HG03442 (cell line): ENCODE measurements around the gene PIP4K2C.
A peak's percentile ranks its signal among the peaks of the same experiment; 100 is the strongest.
"Not testable (repeated sequence)": the region's sequence is repeated elsewhere in the genome, so short reads cannot be mapped to it uniquely, and the experiment has no call there.

Experiments used
- ATAC-seq: cut with Tn5 transposase; IDR thresholded peaks from one replicate; pipeline ENCODE4 v1.9.1; 2021; ENCODE audit warnings: mild to moderate bottlenecking, moderate library complexity; ENCODE audit not compliant: unreplicated experiment

Gene PIP4K2C

GRCh38 chr12:57609101-57609780 is 18.2 kb downstream of the PIP4K2C start:
- ATAC-seq, result no peak

DNA sequence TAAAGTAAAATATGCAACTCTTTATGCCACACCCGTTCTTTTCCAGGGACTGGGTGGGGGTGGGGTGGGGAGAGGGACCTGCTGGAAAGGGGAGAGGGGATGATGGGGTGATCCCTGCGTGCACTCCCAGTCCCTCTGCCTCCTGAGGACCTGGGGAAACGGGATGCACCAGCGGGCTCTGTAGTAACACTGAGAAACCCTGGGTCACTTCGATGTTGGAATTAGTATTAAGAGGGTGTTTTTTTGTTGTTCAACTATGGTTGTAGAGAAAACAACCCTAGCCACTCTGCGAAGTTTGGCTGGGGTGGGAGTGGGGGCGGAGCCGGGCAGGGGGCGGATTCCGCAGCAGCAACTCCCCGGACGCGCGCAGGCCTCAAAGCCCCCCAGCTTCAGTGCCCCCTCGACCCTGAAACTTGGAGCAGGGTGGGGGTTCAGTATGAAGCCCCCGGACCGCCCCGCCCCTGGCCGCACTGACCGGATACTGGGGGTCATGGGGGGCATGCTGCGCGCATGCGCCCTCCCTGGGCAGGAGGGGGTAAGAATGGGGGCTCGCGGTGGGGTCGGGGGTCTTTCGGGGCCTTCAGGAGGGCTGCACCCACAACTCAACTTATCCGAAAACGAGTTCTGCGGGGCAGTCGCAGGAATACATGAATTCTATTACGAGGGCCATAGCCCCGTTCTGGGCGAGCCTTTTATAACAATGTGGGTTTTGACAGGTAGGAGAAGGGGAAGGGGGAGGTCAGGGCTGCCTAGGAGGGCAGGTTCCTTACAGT is 19.0 kb downstream of the PIP4K2C start:
- ATAC-seq, result no peak

GRCh38 chr12:57610554-57611107 is 19.6 kb downstream of the PIP4K2C start:
- ATAC-seq, result no peak

- ATAC-seq, result no peak
These were observed 20.3 kb downstream of the PIP4K2C start, which contains the start of gene ARHGEF25 for GRCh38 chr12:57611108-57611826. ARHGEF25 (plus strand) TSS chr12:57611435; CDS start chr12:57611895, 460 bp downstream.

GRCh38 chr12:57611827-57612710 is 21.1 kb downstream of the PIP4K2C start:
- no peak for ATAC-seq

DNA sequence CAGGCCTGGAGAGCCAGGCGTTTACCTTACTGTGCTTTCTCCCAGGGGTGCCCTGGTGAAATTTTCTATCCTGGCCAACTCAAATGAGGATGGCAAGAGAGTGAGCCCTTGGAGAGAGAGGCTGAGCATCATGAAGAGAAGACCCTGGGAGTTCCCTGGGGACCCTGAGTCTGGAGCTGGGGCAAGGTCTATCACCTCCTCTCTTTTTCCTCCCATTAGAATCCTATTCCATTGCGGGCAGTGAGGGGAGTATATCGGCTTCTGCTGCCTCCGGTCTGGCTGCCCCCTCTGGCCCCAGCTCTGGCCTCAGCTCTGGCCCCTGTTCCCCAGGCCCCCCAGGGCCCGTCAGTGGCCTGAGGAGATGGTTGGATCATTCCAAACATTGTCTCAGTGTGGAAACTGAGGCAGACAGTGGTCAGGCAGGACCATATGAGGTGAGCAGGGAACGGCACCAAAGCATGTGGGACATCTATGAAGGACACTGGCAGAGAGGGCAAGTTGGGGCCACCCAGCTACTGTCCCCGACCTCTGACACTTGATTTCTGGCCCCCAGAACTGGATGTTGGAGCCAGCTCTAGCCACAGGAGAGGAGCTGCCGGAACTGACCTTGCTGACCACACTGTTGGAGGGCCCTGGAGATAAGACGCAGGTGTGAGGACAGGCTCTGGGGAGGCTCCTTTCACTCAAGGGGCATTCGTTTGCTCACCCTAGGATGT is 21.9 kb downstream of the PIP4K2C start:
- ATAC-seq, result no peak

DNA sequence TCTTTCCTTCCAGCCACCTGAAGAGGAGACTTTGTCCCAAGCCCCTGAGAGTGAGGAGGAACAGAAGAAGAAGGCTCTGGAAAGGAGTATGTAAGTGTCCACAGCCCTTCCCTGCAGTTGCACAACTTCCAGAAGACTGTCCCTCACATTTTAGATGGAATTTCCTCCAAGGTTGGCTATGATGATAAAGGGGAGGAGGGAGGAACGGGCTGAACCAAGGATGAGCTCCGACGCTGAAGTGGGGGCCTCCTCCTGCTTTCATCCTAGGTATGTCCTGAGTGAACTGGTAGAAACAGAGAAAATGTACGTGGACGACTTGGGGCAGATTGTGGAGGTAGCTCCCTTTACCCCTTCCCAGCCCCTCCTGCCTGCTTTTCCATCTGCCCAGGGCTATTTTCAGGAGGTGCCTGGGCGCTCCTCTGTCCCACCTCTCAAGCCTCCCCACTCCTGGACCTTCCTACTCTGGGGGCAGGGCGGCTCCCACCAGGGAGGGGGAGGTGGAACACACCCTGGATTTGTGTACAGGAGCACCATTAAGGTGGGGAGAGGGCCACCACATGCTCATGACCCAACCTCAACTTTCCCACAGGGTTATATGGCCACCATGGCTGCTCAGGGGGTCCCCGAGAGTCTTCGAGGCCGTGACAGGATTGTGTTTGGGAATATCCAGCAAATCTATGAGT is 22.6 kb downstream of the PIP4K2C start:
- no peak for ATAC-seq

DNA sequence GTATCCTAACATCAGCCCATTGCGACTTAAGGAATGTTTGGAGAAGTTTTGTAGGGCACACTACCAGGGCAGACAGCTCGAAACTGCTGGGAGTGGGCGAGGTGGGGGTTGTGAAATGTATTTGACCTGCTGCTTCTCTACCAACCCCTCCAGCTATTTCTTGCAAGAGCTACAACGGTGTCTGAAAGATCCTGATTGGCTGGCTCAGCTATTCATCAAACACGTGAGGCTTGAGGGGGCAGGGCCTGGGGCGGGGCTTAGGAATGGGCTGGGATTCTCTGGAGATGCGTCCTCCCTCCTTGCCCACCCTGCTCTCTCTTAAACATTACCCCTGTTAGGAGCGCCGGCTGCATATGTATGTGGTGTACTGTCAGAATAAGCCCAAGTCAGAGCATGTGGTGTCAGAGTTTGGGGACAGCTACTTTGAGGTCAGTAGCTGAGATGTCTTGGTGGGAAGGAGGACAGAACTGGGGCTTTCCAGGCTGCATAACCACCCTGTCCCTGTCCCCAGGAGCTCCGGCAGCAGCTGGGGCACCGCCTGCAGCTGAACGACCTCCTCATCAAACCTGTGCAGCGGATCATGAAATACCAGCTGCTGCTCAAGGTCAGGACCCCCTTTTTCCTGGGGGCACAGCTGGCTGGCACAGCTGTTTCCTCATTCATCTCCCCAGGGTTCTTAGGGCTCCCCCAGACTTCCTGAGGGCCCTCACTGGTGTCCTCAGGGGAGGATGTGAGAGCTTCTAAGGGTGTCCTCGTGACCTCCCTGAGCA is 23.4 kb downstream of the PIP4K2C start:
- peak; percentile 56 for ATAC-seq

GRCh38 chr12:57614948-57615500 is 24.0 kb downstream of the PIP4K2C start:
- ATAC-seq, result no peak

- no peak for ATAC-seq
These were observed 24.6 kb downstream of the PIP4K2C start for GRCh38 chr12:57615637-57616036.

GRCh38 chr12:57616383-57617101 is 25.6 kb downstream of the PIP4K2C start:
- ATAC-seq, result no peak

- ATAC-seq, result no peak
These were observed 26.9 kb downstream of the PIP4K2C start for GRCh38 chr12:57617942-57618341.

- not testable (repeated sequence) for ATAC-seq
These were observed 27.4 kb downstream of the PIP4K2C start for GRCh38 chr12:57618431-57618830.

GRCh38 chr12:57618966-57619433 is 28.0 kb downstream of the PIP4K2C start:
- no peak for ATAC-seq

- no peak for ATAC-seq
These were observed 28.6 kb downstream of the PIP4K2C start for GRCh38 chr12:57619434-57620244.

DNA sequence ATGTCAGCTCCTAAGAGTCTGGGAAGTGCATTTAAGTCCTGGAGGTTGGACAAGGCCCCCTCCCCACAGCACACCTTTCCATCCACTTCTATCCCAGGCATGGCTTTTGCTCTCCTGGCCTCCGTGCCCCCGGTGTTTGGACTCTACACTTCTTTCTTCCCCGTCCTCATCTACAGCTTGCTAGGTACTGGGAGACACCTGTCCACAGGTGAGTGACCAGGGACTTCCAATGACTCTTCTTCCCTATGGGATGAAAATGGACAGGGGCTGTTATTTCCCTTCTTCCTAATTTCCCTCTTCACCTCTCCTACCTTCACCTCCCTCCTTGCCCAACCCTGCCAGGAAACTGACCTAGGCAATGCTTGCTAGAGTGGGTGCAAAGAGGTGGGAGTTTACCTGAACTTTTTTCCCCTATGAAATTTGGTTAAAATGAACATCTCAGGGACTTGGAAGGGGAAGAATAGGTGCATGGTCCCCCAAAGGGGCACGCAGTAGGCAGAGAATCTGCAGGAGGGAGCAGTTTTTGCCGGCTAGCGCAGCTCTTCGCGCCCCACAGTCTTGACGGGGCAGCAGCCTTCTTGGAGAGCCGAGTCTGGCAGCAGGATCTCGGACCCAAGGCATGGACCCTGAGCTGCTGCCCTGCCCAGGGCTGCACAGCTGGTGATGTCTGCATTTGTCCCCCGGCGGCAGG is 29.4 kb downstream of the PIP4K2C start:
- no peak for ATAC-seq
